ENCODE results near the gene MCTP1.

GRCh38 chr5:95332158-95332557 lies 47.3 kb upstream of the MCTP1 start:
- TF ChIP-seq POLR2AphosphoS5 (IDR thresholded peaks at IDR 0.05; ENCODE audit: borderline replicate concordance, low read depth, low read length) (no peak), EZH2 (IDR thresholded peaks at IDR 0.05) (no peak), FOXP2 (optimal IDR thresholded peaks at IDR 0.05; ENCODE audit: control extremely low read depth, extremely low read length, insufficient read depth) (no peak)
